GM21381 (cell line): ENCODE data around the gene CNTN2.

ENCODE experiments used
- ATAC-seq: cut with Tn5 transposase; IDR thresholded peaks from one replicate; pipeline ENCODE4 v1.9.1; 2021; ENCODE audit warnings: mild to moderate bottlenecking, moderate library complexity; ENCODE audit not compliant: unreplicated experiment

Gene CNTN2

GRCh38 chr1:205054013-205054412, 11.0 kb downstream of the CNTN2 start:
- no peak for ATAC-seq

GRCh38 chr1:205056188-205056611, 13.2 kb downstream of the CNTN2 start:
- no peak for ATAC-seq

- ATAC-seq = no peak
Observed at GRCh38 chr1:205056956-205057568, 14.1 kb downstream of the CNTN2 start.

GRCh38 chr1:205057808-205058575, 15.0 kb downstream of the CNTN2 start:
- ATAC-seq = no peak

GRCh38 chr1:205058853-205059252, 15.8 kb downstream of the CNTN2 start:
- no peak for ATAC-seq

GRCh38 chr1:205059660-205060059, 16.6 kb downstream of the CNTN2 start:
- ATAC-seq = no peak

GRCh38 chr1:205060746-205061145, 17.7 kb downstream of the CNTN2 start:
- ATAC-seq = no peak

GRCh38 chr1:205061227-205061626, 18.2 kb downstream of the CNTN2 start:
- ATAC-seq = no peak

GRCh38 chr1:205061665-205062069, 18.7 kb downstream of the CNTN2 start:
- no peak for ATAC-seq

GRCh38 chr1:205062319-205062718, 19.3 kb downstream of the CNTN2 start:
- ATAC-seq = no peak

- no peak for ATAC-seq
Observed at GRCh38 chr1:205062895-205063294, 19.9 kb downstream of the CNTN2 start.

GRCh38 chr1:205064301-205064700, 21.3 kb downstream of the CNTN2 start:
- ATAC-seq = no peak

- no peak for ATAC-seq
Observed at GRCh38 chr1:205064741-205065316, 21.8 kb downstream of the CNTN2 start.

GRCh38 chr1:205065666-205066065, 22.7 kb downstream of the CNTN2 start:
- no peak for ATAC-seq

- ATAC-seq = no peak
Observed at GRCh38 chr1:205066141-205066818, 23.3 kb downstream of the CNTN2 start.

GRCh38 chr1:205067031-205067430, 24.0 kb downstream of the CNTN2 start:
- no peak for ATAC-seq

GRCh38 chr1:205068001-205068400, 25.0 kb downstream of the CNTN2 start:
- ATAC-seq = no peak

- ATAC-seq = no peak
Observed at GRCh38 chr1:205068457-205069040, 25.5 kb downstream of the CNTN2 start.

GRCh38 chr1:205069371-205070125, 26.5 kb downstream of the CNTN2 start:
- no peak for ATAC-seq

GRCh38 chr1:205071028-205071409, 28.0 kb downstream of the CNTN2 start:
- ATAC-seq = no peak

GRCh38 chr1:205071801-205072200, 28.8 kb downstream of the CNTN2 start:
- no peak for ATAC-seq
